ENCODE measurements around the gene MVB12A. TPM values are rescaled to one million over a fixed set of nuclear protein-coding genes. Genes with fewer than 3 reads are reported as not detected.

Gene MVB12A
- polyA plus RNA-seq, 3 donors = 43.2 to 47.8 (median 43.7) TPM

GRCh38 chr19:17436874-17437267 is 17.0 kb downstream of the MVB12A start:
- WGBS (ENCODE audit: insufficient coverage) = 100% methylated on average over 1 of the region's 7 CpGs
- Histone ChIP-seq H3K27ac (ENCODE audit: low read depth in 1 of 2, low read length in 2 of 2) (no peak overlapping the region), H3K27me3 (ENCODE audit: control insufficient read depth in 2 of 2, insufficient read depth in 2 of 2, low read length in 2 of 2) (no peaks in the 10 kb centered on the region), H4K20me1 (ENCODE audit: insufficient read depth, low read length) (no peaks in the 10 kb centered on the region), H3K9ac (ENCODE audit: insufficient read depth, low read length, poor library complexity, severe bottlenecking) (no peak overlapping the region), H3K36me3 (replicated peaks in 1 of 2; ENCODE audit: control insufficient read depth in 1 of 2, insufficient read depth in 2 of 2, low read length in 2 of 2) (no peaks in the 10 kb centered on the region), H3K4me1 (ENCODE audit: control insufficient read depth in 1 of 2, insufficient read depth in 2 of 2, low read length in 2 of 2) (peaks cover 0 to 5% of the 10 kb centered on the region in 2 donors), H3K79me2 (ENCODE audit: insufficient read depth, low read length) (no peaks in the 10 kb centered on the region), H3K4me3 (replicated peaks in 1 of 3; ENCODE audit: low read depth in 2 of 3, low read length in 3 of 3) (no peak overlapping the region), H3K9me3 (replicated peaks in 1 of 2; ENCODE audit: control insufficient read depth in 1 of 2, insufficient read depth in 1 of 2, low read length in 2 of 2) (peaks cover 6 to 9% of the 10 kb centered on the region in 2 donors), H2AFZ (ENCODE audit: insufficient read depth, low read depth, low read length, poor library complexity, severe bottlenecking) (no peak overlapping the region), H3K4me2 (replicated peaks; ENCODE audit: extremely low read depth, low read length, poor library complexity, severe bottlenecking) (no peak overlapping the region)
- peaks cover 4 to 13% (median 9%) of the 10 kb centered on the region in 7 donors for H3K9me3 Mint-ChIP-seq
- peaks cover 0 to 6% (median 4%) of the 10 kb centered on the region in 3 donors for H3K27me3 Mint-ChIP-seq (ENCODE audit: low read depth in 3 of 3)
- no peak for DNase-seq
- peak overlapping the region in 1 of 7 donors; percentile 60 for H3K27ac Mint-ChIP-seq
- TF ChIP-seq, protein P1, sequence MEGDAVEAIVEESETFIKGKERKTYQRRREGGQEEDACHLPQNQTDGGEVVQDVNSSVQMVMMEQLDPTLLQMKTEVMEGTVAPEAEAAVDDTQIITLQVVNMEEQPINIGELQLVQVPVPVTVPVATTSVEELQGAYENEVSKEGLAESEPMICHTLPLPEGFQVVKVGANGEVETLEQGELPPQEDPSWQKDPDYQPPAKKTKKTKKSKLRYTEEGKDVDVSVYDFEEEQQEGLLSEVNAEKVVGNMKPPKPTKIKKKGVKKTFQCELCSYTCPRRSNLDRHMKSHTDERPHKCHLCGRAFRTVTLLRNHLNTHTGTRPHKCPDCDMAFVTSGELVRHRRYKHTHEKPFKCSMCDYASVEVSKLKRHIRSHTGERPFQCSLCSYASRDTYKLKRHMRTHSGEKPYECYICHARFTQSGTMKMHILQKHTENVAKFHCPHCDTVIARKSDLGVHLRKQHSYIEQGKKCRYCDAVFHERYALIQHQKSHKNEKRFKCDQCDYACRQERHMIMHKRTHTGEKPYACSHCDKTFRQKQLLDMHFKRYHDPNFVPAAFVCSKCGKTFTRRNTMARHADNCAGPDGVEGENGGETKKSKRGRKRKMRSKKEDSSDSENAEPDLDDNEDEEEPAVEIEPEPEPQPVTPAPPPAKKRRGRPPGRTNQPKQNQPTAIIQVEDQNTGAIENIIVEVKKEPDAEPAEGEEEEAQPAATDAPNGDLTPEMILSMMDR (IDR thresholded peaks at IDR 0.05) = no peak
- peaks cover 0 to 2% of the 10 kb centered on the region in 2 donors for H3K36me3 Mint-ChIP-seq
- peaks cover 3% of the 10 kb centered on the region for H3K4me1 Mint-ChIP-seq
- no peak overlapping the region for H3K4me3 Mint-ChIP-seq
- intact Hi-C loops (cut with micrococcal nuclease) = no loop called here

GRCh38 chr19:17441241-17442021 is 21.6 kb downstream of the MVB12A start:
- no peak overlapping the region for H2AFZ ChIP-seq (ENCODE audit: insufficient read depth, low read depth, low read length, poor library complexity, severe bottlenecking)
- no peaks in the 10 kb centered on the region for H3K79me2 ChIP-seq (ENCODE audit: insufficient read depth, low read length)
- H4K20me1 ChIP-seq (ENCODE audit: insufficient read depth, low read length) = no peaks in the 10 kb centered on the region
- H3K4me3 ChIP-seq (replicated peaks in 1 of 3; ENCODE audit: low read depth in 2 of 3, low read length in 3 of 3) = no peak overlapping the region
- intact Hi-C loops (cut with micrococcal nuclease) = no loop called here
- no peaks in the 10 kb centered on the region for H3K27me3 ChIP-seq (ENCODE audit: control insufficient read depth in 2 of 2, insufficient read depth in 2 of 2, low read length in 2 of 2)
- no peaks in the 10 kb centered on the region for H3K4me1 Mint-ChIP-seq
- peaks cover 3 to 6% of the 10 kb centered on the region in 2 donors for H3K9me3 ChIP-seq (replicated peaks in 1 of 2; ENCODE audit: control insufficient read depth in 1 of 2, insufficient read depth in 1 of 2, low read length in 2 of 2)
- no peak overlapping the region for H3K27ac Mint-ChIP-seq
- H3K36me3 ChIP-seq (replicated peaks in 1 of 2; ENCODE audit: control insufficient read depth in 1 of 2, insufficient read depth in 2 of 2, low read length in 2 of 2) = no peaks in the 10 kb centered on the region
- H3K9me3 Mint-ChIP-seq = peaks cover 2 to 7% (median 5%) of the 10 kb centered on the region in 7 donors
- TF ChIP-seq, protein P1 (IDR thresholded peaks at IDR 0.05) = no peak
- H3K4me2 ChIP-seq (replicated peaks; ENCODE audit: extremely low read depth, low read length, poor library complexity, severe bottlenecking) = no peak overlapping the region
- no peak overlapping the region for H3K9ac ChIP-seq (ENCODE audit: insufficient read depth, low read length, poor library complexity, severe bottlenecking)
- H3K4me3 Mint-ChIP-seq = no peak overlapping the region
- WGBS (ENCODE audit: insufficient coverage) = 40% methylated on average over 1 of the region's 8 CpGs
- no peaks in the 10 kb centered on the region for H3K4me1 ChIP-seq (ENCODE audit: control insufficient read depth in 1 of 2, insufficient read depth in 2 of 2, low read length in 2 of 2)
- peaks cover 0 to 7% (median 6%) of the 10 kb centered on the region in 3 donors for H3K27me3 Mint-ChIP-seq (ENCODE audit: low read depth in 3 of 3)
- DNase-seq = no peak
- H3K27ac ChIP-seq (ENCODE audit: low read depth in 1 of 2, low read length in 2 of 2) = no peak overlapping the region
- H3K36me3 Mint-ChIP-seq = no peaks in the 10 kb centered on the region

All from CD14-positive monocyte (primary cell).